Stimulated activated CD4-positive, alpha-beta T cell treated with anti-CD3 and anti-CD28 coated beads, Interleukin-1b, Interleukin-23, amount 100 ng/mL, for 1 hour (primary cell): Measurements from ENCODE around the gene OAS1.

ENCODE experiments used
- DNase-seq, 2 donors: peaks; one replicate each; pipeline ENCODE4 v3.0.0-alpha.2; 2020; ENCODE audit warnings: low read depth in 2 of 2

OAS1 gene

DNA sequence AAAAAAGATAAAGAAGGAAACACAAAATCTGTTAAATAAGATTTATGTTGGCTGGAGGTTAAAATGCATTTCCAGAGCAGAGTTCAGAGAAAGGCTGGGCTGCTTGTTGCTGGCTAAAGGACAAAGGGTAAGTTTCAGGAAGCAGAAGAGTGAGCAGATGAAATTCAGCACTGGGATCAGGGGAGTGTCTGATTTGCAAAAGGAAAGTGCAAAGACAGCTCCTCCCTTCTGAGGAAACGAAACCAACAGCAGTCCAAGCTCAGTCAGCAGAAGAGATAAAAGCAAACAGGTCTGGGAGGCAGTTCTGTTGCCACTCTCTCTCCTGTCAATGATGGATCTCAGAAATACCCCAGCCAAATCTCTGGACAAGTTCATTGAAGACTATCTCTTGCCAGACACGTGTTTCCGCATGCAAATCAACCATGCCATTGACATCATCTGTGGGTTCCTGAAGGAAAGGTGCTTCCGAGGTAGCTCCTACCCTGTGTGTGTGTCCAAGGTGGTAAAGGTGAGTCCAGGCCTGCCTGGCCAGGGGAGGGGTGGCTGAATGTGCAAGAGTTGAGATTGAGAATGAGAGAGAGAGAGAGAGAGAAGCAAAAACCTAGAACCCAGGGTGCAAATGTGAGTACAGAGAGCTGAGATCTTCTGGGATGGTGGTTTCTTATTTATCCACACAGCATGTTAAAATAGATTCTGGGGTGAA lies at the start of gene OAS1:
OAS1 (plus strand) TSS at position 251 of the 703 bp plus-strand sequence; CDS start at position 329, 78 bp downstream.
- DNase-seq: no peak

DNA sequence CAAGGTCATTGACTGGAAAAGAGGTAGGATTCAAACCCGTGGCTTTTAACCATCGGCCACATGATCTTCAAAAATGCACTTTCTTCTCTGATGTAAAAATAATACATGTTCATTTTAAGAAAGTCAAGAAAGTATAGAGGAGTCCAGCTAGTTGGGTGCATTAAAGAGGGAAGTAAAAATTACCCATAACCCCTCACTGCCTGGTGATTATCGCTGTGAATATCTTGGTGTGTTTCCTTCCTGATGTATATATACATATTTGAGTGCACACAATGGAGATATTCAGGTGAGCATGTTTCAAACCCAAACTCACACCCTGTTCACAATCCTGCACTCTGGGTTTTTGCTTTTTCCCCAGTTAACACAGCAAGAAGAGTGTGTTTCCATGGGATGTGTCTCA lies 47.5 kb upstream of the OAS1 start:
- DNase-seq: no peak

DNA sequence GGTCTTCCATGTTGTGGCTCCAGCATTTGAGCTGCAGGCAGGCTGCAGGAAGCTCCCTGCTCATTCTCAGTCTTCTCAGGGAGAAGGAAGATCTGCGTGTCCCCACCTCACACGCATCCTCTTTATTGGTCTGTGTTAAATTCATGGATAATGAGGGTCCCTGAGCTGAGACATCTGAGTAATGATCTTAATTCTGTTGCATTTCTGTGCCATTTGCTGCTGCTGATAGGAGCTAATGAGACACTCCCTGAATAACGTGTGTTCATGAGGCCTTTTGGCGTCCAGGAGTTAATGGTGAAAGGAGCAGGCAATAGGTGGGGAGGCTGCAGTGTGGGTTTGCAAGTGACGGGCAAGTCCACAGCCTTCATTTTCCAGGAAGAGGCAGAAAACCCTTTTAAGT lies 46.6 kb upstream of the OAS1 start:
- no peak for DNase-seq

DNA sequence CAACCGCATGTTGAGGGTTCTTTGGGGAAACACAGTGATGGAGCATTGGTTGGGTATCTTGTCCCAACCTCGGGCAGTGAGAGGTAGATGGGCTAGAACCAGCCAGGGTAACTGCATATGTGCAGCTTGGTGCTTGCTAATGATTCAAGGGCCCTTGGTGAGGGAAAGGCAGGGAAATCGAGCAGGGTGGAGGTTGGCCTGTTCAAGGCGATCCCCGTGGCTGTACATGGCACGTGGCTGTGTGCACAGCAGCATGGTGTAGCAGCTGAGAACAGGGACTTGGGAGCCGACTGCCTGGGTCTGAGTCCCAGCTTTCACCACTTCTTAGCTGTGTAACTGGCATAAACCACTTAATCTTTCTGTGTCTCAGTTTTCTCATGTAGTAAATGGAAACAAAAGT lies 45.5 kb upstream of the OAS1 start:
- DNase-seq: no peak

DNA sequence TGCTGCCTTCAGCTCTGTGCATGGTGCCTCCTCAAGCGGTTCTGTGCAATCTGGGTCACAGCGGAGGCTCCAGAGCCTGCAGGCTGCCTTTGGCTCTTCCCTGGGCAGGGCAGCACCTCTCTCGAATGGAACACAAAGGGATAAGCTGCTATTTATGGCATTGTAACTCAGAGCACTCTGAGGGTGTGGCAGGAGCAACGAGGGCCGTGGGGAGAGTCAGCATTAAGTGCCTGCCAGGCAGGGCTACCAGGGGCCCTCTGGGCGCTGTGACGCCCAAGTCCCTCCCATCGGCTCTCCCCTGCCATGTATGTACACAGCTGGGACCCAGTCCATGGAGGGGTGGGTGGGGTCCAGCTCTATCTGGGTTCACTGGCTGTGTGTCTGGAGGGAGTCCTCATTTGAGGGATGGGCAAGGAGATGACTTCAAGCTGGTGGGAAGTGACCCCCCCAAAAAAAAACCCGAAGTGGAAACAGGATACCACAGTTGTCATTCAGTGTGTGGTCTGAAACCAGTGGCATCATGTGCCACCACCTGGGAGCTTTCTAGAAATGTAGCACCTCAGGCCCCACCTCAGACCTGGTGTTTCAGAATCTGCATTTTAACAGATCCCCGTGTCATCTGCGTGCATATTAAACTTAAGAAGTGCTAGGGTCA lies 44.0 kb upstream of the OAS1 start:
- no peak for DNase-seq

DNA sequence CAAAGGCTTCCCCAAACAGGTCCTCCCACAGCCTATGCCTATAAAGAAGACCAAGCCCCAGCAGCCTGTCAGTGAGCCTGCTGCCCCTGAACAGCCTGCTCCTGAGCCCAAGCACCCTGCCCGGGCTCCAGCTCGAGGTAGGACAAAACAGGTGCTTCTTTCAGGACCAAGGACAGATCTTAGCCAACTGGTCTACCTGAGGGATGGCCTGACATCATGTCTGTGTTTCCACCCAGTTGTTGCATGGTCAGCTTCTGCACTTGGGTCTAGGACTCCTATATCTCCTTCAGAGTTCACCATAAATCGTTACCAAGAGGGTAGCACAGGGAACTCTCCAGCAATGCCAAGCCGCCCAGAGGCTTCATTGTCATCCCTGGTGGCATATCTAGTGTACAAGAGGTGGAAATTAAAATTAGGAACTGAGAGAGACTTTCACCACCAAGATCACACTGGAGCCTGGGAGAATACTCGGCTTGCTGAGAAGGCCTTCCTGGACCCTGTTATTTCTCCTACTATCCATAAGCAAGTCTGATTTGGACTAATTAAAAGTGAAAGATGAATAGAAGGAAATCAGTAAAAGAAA lies 38.2 kb upstream of the OAS1 start:
- no peak for DNase-seq

DNA sequence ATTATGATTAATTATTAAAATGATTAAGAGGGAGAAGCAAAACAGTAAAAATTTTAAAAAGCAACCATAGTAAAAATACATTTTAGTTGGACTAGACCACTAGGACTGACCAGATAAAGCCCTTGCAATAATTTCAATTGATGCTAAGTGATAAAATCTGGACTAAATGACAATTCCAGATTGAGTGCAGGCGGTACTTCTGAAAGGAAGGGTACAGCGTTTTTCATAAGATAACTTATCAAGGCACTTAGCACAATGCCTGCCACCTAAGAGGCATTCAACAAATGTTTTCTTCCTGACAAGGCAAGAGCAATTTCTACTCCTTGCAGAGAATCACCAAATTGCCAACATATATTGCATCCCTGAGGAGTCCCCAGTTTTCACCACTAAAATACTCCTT lies 37.7 kb upstream of the OAS1 start:
- DNase-seq: no peak

DNA sequence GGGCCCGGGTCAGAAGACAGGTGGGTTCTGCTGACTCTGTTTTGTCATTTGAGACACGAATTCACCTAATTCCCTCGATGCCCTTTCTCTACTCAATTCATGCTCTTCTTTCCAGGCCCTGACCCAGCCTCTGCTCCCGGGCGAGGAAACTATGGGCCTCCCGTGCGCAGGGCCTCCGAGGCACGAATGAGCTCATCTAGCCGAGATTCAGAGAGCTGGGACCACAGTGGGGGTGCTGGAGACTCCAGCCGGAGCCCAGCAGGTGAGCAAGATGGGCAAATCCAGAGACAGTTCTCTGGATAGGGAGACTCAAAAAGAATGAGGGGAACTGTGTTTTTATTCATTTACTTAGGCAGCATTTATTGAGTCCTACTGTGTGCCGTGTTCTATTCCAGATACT lies 37.0 kb upstream of the OAS1 start:
- no peak for DNase-seq

DNA sequence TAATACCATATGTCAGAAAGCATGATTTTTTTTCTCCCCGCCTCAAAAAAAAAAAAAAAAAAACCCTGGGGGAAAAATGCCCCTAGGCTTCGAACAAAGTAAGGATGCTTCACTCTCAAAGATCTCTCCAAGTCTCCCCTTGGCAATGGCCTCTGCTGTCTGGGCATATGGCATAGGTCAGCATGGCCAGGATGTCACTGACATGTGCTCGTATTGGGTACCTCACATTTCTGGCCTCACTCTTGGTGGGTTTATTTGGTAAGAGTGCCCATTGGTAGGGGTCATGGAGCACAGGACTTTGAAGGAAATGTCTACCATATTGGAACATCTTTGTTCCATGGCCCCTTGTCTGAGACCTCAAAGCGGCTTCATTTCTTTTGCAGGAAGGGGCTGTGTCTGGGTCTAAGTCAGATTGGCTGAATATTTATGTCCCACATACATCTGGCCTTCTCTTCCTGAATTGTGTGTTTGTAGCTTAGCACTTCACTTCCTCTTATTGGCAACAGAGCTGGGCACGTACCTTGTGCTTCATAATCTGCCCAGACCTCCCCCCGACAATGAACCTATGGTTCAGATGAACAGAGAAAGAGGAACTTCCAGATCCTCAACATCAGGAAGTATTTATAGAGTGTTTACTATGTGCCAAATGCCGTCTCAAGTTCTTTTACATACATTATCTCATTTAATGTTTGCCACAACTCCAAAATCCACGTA lies 36.3 kb upstream of the OAS1 start:
- no peak for DNase-seq

DNA sequence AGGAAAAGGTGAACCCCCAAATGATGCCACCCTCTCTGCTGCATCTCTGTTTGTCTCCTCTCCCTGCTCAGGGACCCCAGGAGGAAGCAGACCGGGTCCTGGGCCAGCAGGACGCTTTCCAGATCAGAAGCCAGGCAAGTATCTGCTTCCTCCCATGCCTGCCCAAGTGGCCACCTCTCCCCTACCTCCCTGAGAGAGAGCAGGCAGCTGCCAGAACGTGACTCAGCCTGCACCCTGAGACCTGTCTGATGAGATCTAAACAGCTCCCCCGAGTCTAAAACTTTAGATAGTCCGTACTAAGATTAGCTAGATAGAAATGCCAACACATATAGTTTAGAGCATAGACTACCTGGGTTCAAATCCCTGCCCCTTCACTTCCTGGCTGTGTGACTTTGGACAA lies 31.2 kb upstream of the OAS1 start:
- DNase-seq: no peak

DNA sequence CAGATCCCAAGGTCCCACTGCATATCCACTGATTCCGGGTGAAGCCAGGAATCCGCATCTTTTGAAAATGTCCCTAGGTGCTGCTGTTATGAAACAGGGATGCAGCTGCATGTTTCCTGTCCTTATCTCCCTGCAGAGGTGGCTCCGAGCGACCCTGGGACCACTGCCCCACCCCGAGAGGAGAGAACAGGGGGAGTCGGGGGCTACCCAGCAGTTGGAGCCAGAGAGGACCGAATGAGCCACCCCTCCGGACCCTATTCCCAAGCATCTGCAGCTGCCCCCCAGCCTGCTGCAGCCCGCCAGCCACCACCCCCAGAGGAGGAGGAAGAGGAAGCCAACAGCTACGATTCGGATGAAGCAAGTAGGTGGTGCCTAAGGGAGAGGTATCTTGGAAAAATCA lies 30.3 kb upstream of the OAS1 start:
- no peak for DNase-seq

DNA sequence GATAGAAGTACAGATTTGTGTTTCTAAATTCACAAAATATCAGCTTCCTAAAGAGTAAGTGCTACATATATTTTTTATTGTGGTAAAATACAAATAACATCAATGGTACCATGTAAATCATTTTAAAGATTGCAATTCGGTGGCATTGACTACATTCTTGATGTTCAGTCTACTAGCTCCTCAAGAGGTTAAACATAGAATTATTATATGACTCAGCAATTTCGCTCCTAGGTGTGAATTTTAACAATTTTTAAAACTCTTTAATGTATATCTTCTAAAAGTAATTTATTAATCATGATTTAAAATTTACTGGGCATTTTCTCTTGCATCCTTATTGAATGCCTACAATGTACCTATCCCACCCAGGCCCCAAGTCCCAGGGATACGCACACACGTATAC lies 29.8 kb upstream of the OAS1 start:
- no peak for DNase-seq

DNA sequence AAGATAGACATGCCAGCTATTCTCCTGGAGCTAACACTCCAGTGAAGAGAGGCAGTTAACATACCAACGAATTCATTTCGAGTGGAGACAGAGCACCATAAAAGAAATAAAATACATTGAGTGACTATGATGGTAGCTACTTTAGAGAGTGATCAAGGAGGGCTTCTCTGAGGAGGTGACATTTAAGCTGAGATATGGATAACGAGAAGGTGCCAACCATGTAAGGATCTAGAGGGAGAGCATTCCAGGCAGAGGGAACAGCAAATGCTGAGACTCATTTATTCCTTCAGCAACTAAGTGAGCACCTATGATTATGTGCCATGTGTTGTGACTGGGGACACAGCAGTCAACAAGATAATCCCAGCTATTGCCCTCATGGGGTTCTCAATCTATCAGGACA lies 28.3 kb upstream of the OAS1 start:
- no peak for DNase-seq

DNA sequence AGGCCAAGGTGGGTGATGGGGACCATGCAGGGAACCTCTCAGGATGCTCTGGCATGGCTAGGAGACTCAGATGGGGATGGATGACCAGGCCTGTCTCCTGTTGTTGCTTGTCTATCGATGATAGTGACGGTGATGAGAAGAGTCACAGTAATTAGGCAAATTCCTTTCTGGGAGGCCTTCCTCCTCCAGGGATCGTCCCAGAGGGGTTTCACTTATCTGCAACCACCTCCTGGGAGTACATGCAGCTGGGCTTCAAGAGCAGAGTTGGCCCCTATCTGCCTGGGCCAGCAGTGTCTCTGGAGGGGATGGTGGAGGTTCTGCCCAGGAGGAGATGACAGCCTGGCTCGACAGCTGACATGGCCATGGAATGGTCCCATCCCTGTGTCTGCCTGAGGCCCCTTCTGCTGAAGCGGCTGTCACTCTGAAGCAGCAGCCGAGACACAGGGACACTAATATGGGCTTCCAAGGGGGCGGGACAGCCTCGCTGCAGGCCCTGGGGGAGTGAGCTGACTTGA lies 27.5 kb upstream of the OAS1 start:
- no peak for DNase-seq

DNA sequence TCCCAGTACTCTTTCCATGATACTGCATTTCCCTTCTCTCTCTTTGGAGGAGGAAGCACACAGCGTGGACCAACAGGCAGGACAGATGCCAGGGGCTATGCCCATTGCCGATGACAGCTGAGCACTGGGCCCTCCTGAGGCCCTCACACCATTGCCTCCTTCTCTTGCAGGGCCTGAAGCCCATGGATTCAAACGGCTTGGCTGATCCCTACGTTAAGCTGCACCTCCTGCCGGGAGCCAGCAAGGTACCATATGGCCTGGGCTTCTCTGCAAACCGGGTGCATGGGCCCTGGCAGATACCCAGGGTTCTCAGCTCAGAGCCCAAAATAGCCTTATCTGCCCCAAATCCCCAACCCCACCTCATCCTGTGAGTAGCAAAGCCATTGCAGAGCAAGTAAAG lies 25.2 kb upstream of the OAS1 start:
- no peak for DNase-seq

DNA sequence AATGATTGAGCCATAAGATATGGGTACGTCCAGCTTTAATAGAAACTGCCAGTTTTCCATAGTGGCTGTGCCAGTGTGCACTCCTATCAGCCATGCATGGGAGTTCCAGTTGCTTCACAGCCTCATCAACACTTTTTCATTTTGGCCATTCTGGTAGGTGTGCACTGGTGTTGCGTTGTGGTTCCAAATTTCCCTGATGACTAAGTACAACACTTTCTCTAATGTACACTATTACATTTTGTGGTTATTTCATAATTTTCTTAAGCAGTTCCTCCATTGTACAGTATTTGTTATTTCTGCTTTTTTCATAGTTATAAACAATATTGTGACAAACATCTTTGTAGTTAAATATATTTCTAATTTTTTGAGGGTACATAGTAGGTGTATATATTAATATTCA lies 21.5 kb upstream of the OAS1 start:
- DNase-seq: no peak

DNA sequence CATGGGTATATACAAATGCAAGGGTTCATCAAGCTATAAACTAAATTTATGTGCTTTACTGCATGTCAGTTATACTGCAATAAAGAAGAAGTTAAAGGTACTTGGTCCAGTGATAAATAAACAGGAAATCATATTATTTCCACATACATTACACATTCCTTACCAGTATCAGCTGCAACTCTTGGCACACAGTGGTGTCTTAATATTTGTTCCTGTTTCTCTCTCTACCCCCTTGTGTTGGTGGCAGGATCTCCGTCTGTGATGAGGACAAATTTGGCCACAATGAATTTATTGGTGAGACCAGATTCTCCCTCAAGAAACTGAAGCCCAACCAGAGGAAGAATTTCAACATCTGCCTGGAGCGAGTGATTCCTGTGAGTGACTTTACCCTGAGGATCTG lies 19.2 kb upstream of the OAS1 start:
- DNase-seq: no peak

DNA sequence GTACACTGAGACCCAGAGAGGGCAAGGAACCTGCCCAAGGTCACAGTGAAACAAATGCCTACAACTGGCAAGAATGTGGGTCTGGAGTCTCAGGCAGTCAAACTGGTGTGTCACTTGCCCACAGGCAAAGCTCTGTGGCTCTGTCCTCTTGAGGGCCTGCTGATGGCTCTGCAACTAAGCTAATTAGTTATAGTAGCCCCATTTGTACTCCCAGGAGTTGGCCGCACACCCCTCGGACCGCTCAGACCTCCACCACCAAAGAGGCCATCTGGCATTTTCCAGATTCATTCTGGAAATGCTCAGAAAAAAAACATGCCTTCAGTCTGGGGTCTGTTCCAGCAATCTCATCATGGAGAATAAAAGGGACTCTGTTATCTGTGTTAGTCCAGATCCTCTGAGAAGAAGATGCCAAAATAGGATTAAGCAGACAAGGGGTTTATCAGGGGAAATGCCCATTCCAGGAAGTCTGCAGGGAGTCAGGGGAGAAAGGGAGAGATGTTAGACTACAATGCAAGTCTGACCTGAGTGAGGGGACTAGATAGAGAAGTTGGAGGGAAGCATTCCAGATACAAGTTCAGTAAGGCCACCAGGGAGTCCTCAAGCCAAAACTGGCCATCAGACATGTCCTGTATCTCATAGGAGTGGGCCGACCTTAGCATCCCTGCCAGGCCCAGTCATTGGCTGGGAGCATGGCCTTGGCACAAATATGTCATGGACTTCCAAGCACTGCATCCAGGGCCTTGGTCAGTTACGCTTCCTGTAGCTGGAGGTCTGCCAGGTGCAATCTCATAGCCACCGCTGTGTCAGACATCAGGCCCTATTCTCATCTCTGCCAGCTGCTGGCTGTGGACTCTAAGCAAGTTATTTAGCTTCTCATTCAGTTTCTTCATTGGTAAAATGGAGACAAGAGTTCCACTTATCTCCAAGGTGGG lies 15.4 kb upstream of the OAS1 start:
- DNase-seq: no peak

DNA sequence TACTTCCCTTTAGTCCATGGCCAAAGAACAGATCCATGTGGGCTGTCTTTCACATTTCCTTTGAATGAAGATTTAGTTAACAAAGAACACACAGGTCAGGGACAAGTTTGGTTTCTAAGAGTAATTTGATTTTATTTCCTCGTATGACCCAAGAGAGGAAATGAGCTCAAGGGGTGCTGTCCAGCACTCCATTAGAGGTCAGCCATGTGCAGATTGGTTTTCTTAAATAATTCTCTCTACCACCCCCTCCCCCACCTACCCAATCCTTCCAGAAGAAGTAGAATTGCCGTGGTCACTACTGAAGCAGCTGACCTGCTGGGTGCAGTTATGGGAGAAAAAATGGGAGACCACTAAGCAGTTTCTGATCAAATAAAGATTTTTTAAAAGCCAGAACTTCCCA lies 13.9 kb upstream of the OAS1 start:
- DNase-seq: no peak

DNA sequence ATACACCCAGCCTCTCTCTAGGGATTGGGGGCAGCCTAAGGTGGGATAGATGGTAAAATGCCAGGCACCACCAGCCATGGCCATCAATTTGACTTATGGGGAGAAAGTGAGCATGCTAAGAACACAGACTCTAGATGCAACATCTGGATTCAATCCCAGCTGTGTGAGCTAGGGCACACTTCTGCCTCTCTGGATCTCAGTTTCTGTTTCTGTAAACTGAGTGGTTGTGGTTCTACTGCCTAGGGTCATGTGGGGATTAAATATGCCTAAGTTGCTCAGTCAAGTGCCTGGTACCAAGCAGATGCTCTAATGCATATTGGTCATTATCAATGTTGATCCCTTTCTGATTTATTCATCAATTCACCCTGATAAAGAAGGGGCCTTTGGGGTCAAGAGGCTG lies 12.6 kb upstream of the OAS1 start:
- no peak for DNase-seq

DNA sequence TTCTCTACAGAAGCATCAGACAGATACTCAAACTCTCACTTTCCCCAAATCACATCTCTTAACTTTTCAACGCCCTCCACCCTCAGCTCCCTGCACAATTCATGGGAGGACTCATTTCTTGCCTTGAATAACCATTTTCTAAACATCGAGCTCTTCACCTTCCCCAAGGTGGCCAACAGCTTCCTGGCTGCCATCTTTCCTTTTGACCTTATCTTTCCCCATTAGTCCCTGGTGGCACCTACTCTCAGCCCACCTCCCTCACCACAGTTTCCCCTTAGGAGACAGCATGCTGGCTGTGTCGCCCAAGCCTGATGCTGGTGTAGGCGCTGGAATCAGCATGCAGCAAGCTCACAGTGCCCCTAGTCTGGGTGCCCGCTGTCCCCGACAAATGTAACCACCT lies 8.4 kb upstream of the OAS1 start:
- DNase-seq: no peak
